ENCODE measurements around the gene PLXNB2.

The PLXNB2 gene

DNA sequence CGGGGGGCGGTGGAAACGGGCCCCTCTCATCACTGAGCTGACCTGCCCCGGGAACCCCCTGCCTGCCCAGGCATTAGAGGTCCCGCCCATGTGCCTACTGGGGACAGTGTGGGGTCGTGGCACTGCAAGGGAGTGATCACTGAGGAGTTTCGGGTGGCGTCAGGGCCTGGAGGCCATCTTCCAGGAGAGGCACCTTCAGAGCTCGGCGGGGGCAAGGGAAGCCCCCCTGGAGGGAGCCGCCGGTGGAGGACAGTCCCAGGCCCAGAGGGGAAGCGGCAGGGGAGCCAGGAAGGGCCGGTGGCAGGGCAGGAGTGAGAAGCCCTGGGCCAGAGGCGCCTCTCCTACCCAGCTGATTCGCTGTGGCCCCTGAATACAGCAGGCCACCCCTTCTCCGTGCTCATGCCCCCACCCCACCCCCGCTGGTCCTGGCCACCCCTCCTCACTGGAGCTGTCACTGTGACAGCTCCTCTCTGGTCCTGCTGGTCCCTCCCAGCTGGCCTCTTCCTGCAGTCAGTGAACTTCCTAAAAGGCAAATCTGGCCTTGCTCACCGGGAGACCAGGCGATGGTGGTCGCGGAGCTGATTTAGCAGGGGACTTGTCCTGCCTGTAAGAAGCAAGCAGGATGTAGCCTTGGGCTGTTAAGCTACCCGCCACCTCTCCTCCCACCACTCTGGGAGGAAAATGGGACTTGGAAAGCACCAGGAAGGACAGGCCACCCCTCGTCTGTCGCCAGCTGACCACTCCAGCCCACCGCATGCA, 35.2 kb downstream of the PLXNB2 start:
- H3K4me3 ChIP-seq (ENCODE audit: severe bottlenecking), result no peak overlapping the region
- TF ChIP-seq, protein P1, sequence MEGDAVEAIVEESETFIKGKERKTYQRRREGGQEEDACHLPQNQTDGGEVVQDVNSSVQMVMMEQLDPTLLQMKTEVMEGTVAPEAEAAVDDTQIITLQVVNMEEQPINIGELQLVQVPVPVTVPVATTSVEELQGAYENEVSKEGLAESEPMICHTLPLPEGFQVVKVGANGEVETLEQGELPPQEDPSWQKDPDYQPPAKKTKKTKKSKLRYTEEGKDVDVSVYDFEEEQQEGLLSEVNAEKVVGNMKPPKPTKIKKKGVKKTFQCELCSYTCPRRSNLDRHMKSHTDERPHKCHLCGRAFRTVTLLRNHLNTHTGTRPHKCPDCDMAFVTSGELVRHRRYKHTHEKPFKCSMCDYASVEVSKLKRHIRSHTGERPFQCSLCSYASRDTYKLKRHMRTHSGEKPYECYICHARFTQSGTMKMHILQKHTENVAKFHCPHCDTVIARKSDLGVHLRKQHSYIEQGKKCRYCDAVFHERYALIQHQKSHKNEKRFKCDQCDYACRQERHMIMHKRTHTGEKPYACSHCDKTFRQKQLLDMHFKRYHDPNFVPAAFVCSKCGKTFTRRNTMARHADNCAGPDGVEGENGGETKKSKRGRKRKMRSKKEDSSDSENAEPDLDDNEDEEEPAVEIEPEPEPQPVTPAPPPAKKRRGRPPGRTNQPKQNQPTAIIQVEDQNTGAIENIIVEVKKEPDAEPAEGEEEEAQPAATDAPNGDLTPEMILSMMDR (IDR thresholded peaks at IDR 0.05; ENCODE audit: poor library complexity, severe bottlenecking), result peak; percentile 5
- DNase-seq (ENCODE audit: low spot score) (no peak), ATAC-seq (ENCODE audit: low read depth) (no peak)
- no peak overlapping the region for H3K27ac ChIP-seq (ENCODE audit: poor library complexity, severe bottlenecking)
- peaks cover 14% of the 10 kb centered on the region for H3K4me1 ChIP-seq (ENCODE audit: insufficient read depth, poor library complexity, severe bottlenecking)
- no peaks in the 10 kb centered on the region for H3K9me3 ChIP-seq (ENCODE audit: severe bottlenecking)
- no peaks in the 10 kb centered on the region for H3K27me3 ChIP-seq (ENCODE audit: insufficient read depth, poor library complexity, severe bottlenecking)
- peaks cover 27% of the 10 kb centered on the region for H3K36me3 ChIP-seq (ENCODE audit: low read depth)

DNA sequence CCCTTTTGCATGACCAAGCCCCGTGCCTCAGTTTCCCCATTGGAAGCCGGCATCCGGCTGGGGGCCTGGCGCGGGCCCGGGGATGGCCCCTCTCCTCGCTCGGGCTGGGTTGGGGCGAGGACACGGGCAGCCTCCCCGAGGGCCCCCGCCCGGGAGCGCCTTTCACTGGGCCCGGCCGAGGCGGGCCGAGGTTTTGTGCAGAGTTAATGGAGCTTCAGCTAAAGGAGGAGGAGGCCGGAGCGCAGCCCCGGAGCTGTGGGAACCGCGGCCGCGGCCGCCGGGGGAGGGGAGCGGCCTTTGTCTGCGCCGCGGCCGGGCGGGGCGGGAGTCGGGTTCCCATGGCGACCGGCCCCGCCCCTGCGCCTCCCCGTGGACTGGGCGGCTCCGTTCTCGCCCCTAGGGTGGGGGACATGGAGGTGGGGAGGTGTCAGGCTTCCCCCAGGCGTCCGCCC, 35.9 kb downstream of the PLXNB2 start:
- H3K4me3 ChIP-seq (ENCODE audit: severe bottlenecking), result peak overlapping the region; percentile 33
- DNase-seq (ENCODE audit: low spot score) (no peak), ATAC-seq (ENCODE audit: low read depth) (peak; percentile 43)
- peaks cover 14% of the 10 kb centered on the region for H3K4me1 ChIP-seq (ENCODE audit: insufficient read depth, poor library complexity, severe bottlenecking)
- peaks cover 21% of the 10 kb centered on the region for H3K36me3 ChIP-seq (ENCODE audit: low read depth)
- TF ChIP-seq, protein P1 (IDR thresholded peaks at IDR 0.05; ENCODE audit: poor library complexity, severe bottlenecking), result peak; percentile 37
- H3K9me3 ChIP-seq (ENCODE audit: severe bottlenecking), result no peaks in the 10 kb centered on the region
- H3K27ac ChIP-seq (ENCODE audit: poor library complexity, severe bottlenecking), result no peak overlapping the region
- H3K27me3 ChIP-seq (ENCODE audit: insufficient read depth, poor library complexity, severe bottlenecking), result no peaks in the 10 kb centered on the region

DNA sequence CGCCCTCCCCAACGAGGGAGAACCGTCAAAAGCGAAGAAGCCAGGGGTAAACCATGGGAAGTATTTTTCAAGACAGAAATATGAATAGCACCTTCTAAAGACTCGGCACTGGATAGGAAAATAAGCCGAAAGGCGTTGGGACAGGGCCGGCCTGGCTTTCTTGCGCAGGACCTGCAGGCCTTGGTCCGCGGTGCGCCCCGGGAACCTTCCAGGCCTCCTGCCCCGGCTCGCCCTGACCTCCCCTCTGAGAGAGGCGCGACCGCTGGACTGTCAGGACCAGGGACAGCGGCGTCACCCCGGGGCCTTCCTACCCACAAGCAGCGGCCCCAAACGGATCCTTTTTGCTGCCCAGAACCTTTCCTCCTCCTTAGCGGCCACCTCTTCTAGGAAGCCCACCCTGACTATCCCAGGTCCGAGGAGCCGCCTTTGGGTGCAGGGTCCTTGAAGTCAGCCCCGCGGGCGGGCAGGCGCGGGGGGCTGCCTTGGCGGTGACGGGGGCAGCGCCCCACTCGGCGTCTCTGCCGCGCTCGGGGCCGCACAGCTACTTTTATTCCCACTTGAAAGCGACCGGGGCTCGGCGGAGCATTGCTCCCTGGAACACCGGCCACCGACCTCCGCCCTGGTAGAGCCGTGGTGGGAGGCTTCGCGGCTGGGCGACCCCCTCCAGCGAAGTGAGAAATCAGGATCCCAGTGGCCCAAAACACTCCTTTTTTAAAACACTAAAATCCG, 36.6 kb downstream of the PLXNB2 start:
- DNase-seq (ENCODE audit: low spot score) (no peak), ATAC-seq (ENCODE audit: low read depth) (peak; percentile 59)
- TF ChIP-seq, protein P1 (IDR thresholded peaks at IDR 0.05; ENCODE audit: poor library complexity, severe bottlenecking), result no peak
- Histone ChIP-seq H3K27ac (ENCODE audit: poor library complexity, severe bottlenecking) (peak overlapping the region; percentile 15), H3K4me1 (ENCODE audit: insufficient read depth, poor library complexity, severe bottlenecking) (peaks cover 14% of the 10 kb centered on the region), H3K9me3 (ENCODE audit: severe bottlenecking) (no peaks in the 10 kb centered on the region), H3K36me3 (ENCODE audit: low read depth) (peaks cover 15% of the 10 kb centered on the region), H3K4me3 (ENCODE audit: severe bottlenecking) (peak overlapping the region; percentile 33), H3K27me3 (ENCODE audit: insufficient read depth, poor library complexity, severe bottlenecking) (no peaks in the 10 kb centered on the region)

DNA sequence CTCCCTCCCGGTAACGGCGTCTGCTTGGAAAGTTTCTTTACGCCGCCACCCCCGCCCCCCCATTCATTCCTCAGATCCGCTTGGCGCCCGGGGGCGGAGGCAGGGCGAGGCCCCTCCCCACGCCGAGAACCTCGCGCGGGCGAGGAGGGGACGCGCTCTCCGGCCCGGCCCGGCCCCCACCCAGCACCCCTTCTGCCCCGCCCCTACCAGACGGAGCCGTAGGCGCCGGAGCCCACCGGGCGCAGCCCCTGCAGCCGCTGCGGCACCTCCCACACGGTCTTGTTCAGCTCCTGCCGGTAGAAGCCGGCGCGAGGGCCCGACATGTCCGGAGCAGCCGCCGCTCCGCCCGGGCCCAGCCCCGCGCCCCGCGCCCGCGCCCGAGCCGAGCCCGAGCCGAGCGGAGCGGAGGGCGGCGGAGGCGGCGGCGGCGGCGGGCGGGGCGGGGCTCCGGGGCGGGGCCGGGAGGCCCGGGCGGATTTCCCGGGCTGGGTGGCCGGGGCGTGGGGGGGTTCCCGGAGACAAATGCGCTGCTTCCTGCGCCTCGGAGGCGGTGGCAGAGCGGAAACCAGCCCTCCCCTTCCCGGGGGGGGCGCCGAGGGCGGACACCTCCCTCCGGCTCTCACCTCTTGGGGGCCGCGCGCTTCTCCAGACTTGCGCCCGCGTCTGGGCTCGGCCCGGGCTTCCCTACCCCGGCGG, 37.3 kb downstream of the PLXNB2 start, which contains the start of gene MAPK11:
Gene MAPK11, minus strand, starts transcription at position 411 of the 696 bp plus-strand sequence. Its CDS starts 88 bp downstream, at position 323.
- Histone ChIP-seq H3K4me3 (ENCODE audit: severe bottlenecking) (peak within 1 kb of the TSS; percentile 33), H3K4me1 (ENCODE audit: insufficient read depth, poor library complexity, severe bottlenecking) (peaks cover 14% of the 10 kb centered on the region), H3K9me3 (ENCODE audit: severe bottlenecking) (no peaks in the 10 kb centered on the region), H3K27ac (ENCODE audit: poor library complexity, severe bottlenecking) (peak within 1 kb of the TSS; percentile 15), H3K36me3 (ENCODE audit: low read depth) (peaks cover 8% of the 10 kb centered on the region), H3K27me3 (ENCODE audit: insufficient read depth, poor library complexity, severe bottlenecking) (no peaks in the 10 kb centered on the region)
- ATAC-seq (ENCODE audit: low read depth) (peak; percentile 13; the same call in 2 of the 3 replicates), DNase-seq (ENCODE audit: low spot score) (no peak)
- TF ChIP-seq, protein P1 (IDR thresholded peaks at IDR 0.05; ENCODE audit: poor library complexity, severe bottlenecking), result no peak
